ENCODE data around the gene MPDZ.

Gene MPDZ

GRCh38 chr9:13070612-13071595 lies 208.6 kb downstream of the MPDZ start:
- DNase-seq, result no peak

GRCh38 chr9:13069498-13069897 lies 210.0 kb downstream of the MPDZ start:
- DNase-seq, result no peak

DNA sequence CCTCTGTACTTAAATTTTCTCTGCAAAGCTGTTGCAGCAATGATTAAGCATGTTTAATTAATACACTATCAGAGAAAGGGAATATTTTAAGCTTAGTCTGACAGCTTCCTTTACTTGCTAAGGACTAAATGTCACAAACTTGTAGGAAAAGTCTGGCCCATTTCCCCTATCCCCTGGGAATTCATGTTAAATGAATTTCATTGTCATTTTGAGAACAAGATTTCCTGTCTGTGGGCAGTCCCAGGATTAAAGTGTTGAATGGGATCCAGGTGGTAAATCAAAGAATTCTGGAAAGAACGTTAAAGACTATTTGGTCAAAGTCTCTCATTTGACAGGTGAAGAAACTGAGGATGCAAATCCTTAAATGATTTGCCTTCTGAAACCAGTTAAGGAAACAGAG lies 214.8 kb downstream of the MPDZ start:
- no peak for DNase-seq

GRCh38 chr9:13063880-13064459 lies 215.5 kb downstream of the MPDZ start:
- DNase-seq, result no peak

GRCh38 chr9:13061390-13061789 lies 218.1 kb downstream of the MPDZ start:
- DNase-seq, result no peak

Measured in CD4-positive, alpha-beta T cell treated with Interleukin-10 for 1 hour (primary cell).